Measurements from ENCODE around the gene CDCA7L.
"Not testable (repeated sequence)": the region's sequence is repeated elsewhere in the genome, so short reads cannot be mapped to it uniquely, and the experiment has no call there.

Gene CDCA7L

GRCh38 chr7:21908746-21909145 lies 37.0 kb downstream of the CDCA7L start:
- DNase-seq (ENCODE audit: low read depth, low spot score), result no peak

GRCh38 chr7:21903020-21903786 lies 42.5 kb downstream of the CDCA7L start:
- no peak for DNase-seq (ENCODE audit: low read depth, low spot score)

GRCh38 chr7:21902240-21902639 lies 43.5 kb downstream of the CDCA7L start:
- DNase-seq (ENCODE audit: low read depth, low spot score), result no peak

- DNase-seq (ENCODE audit: low read depth, low spot score), result no peak
Observed at GRCh38 chr7:21898265-21898930, 47.3 kb downstream of the CDCA7L start.

- no peak for DNase-seq (ENCODE audit: low read depth, low spot score)
Observed at GRCh38 chr7:21893401-21893800, 52.3 kb downstream of the CDCA7L start.

- DNase-seq (ENCODE audit: low read depth, low spot score), result no peak
Observed at GRCh38 chr7:21891291-21891690, 54.4 kb downstream of the CDCA7L start.

GRCh38 chr7:21887779-21888178 lies 57.9 kb downstream of the CDCA7L start:
- DNase-seq (ENCODE audit: low read depth, low spot score), result no peak

- DNase-seq (ENCODE audit: low read depth, low spot score), result no peak
Observed at GRCh38 chr7:21887353-21887752, 58.3 kb downstream of the CDCA7L start.

GRCh38 chr7:21886396-21886795 lies 59.3 kb downstream of the CDCA7L start:
- no peak for DNase-seq (ENCODE audit: low read depth, low spot score)

GRCh38 chr7:21884496-21884895 lies 61.2 kb downstream of the CDCA7L start:
- DNase-seq (ENCODE audit: low read depth, low spot score), result no peak

- DNase-seq (ENCODE audit: low read depth, low spot score), result not testable (repeated sequence)
Observed at GRCh38 chr7:21883501-21883900, 62.2 kb downstream of the CDCA7L start.

- DNase-seq (ENCODE audit: low read depth, low spot score), result no peak
Observed at GRCh38 chr7:21883069-21883468, 62.6 kb downstream of the CDCA7L start.

GRCh38 chr7:21869785-21870402 lies 75.8 kb downstream of the CDCA7L start:
- DNase-seq (ENCODE audit: low read depth, low spot score), result no peak

GRCh38 chr7:21868576-21868850 lies 77.2 kb downstream of the CDCA7L start:
- DNase-seq (ENCODE audit: low read depth, low spot score), result no peak

- DNase-seq (ENCODE audit: low read depth, low spot score), result no peak
Observed at GRCh38 chr7:21867816-21868575, 77.7 kb downstream of the CDCA7L start.

GRCh38 chr7:21867226-21867625 lies 78.5 kb downstream of the CDCA7L start:
- no peak for DNase-seq (ENCODE audit: low read depth, low spot score)

GRCh38 chr7:21866731-21867130 lies 79.0 kb downstream of the CDCA7L start:
- DNase-seq (ENCODE audit: low read depth, low spot score), result no peak

GRCh38 chr7:21865631-21866204 lies 80.0 kb downstream of the CDCA7L start:
- DNase-seq (ENCODE audit: low read depth, low spot score), result not testable (repeated sequence)

GRCh38 chr7:21851559-21851967 lies 94.1 kb downstream of the CDCA7L start:
- peak; percentile 12 for DNase-seq (ENCODE audit: low read depth, low spot score)

All from smooth muscle cell of the brain vasculature (primary cell).